HG03521 (cell line): Measurements from ENCODE around the gene LCN15.

ENCODE experiments used
- ATAC-seq: cut with Tn5 transposase; IDR thresholded peaks from one replicate; pipeline ENCODE4 v1.9.1; 2021; ENCODE audit warnings: mild to moderate bottlenecking, moderate library complexity; ENCODE audit not compliant: unreplicated experiment

LCN15 gene

GRCh38 chr9:136741883-136742571 lies 22.3 kb downstream of the LCN15 start:
- no peak for ATAC-seq

GRCh38 chr9:136740971-136741882 lies 23.1 kb downstream of the LCN15 start:
- ATAC-seq, result no peak

- no peak for ATAC-seq
These were observed 23.8 kb downstream of the LCN15 start for GRCh38 chr9:136740491-136740890.

- ATAC-seq, result no peak
These were observed 24.2 kb downstream of the LCN15 start for GRCh38 chr9:136740069-136740468.

- no peak for ATAC-seq
These were observed 24.8 kb downstream of the LCN15 start for GRCh38 chr9:136739509-136739908.

GRCh38 chr9:136738960-136739359 lies 25.4 kb downstream of the LCN15 start:
- no peak for ATAC-seq

GRCh38 chr9:136735812-136736480 lies 28.4 kb downstream of the LCN15 start:
- no peak for ATAC-seq

GRCh38 chr9:136734837-136735496 lies 29.4 kb downstream of the LCN15 start:
- ATAC-seq, result no peak

GRCh38 chr9:136733611-136734010 lies 30.7 kb downstream of the LCN15 start:
- ATAC-seq, result no peak

GRCh38 chr9:136732444-136733178 lies 31.7 kb downstream of the LCN15 start:
- no peak for ATAC-seq

- ATAC-seq, result no peak
These were observed 34.4 kb downstream of the LCN15 start for GRCh38 chr9:136729926-136730325.

- ATAC-seq, result no peak
These were observed 35.2 kb downstream of the LCN15 start for GRCh38 chr9:136729144-136729543.

- peak; percentile 22 for ATAC-seq
These were observed 35.7 kb downstream of the LCN15 start for GRCh38 chr9:136728548-136729123.

- peak; percentile 72 for ATAC-seq
These were observed 36.2 kb downstream of the LCN15 start for GRCh38 chr9:136728080-136728547.

- ATAC-seq, result no peak
These were observed 37.6 kb downstream of the LCN15 start for GRCh38 chr9:136726631-136727191.

- ATAC-seq, result no peak
These were observed 38.2 kb downstream of the LCN15 start for GRCh38 chr9:136726118-136726517.

- no peak for ATAC-seq
These were observed 38.7 kb downstream of the LCN15 start for GRCh38 chr9:136725612-136726011.

GRCh38 chr9:136724772-136725171 lies 39.5 kb downstream of the LCN15 start:
- no peak for ATAC-seq

- ATAC-seq, result no peak
These were observed 40.3 kb downstream of the LCN15 start for GRCh38 chr9:136723989-136724388.
